ENCODE data around the gene INPP5F.

The INPP5F gene

GRCh38 chr10:119878524-119878923 lies 152.7 kb downstream of the INPP5F start:
- FAIRE-seq (no peak), DNase-seq (ENCODE audit: insufficient read length) (no peak)
- TF ChIP-seq TAF1 (IDR thresholded peaks at IDR 0.05; ENCODE audit: borderline replicate concordance, low read depth, low read length) = no peak
- TF ChIP-seq POLR2A (IDR thresholded peaks at IDR 0.05; ENCODE audit: low read depth, low read length) = no peak
- no peak for TF ChIP-seq POLR2AphosphoS5 (IDR thresholded peaks at IDR 0.05; ENCODE audit: low read depth, low read length)

All from GM12892 (cell line).